ENCODE results near the gene FEV. TPM values are rescaled to one million over a fixed set of nuclear protein-coding genes. Genes with fewer than 3 reads are reported as not detected.

Gene FEV
- total and polyA plus RNA-seq, 3 experiments from 2014 or later, result not detected

DNA sequence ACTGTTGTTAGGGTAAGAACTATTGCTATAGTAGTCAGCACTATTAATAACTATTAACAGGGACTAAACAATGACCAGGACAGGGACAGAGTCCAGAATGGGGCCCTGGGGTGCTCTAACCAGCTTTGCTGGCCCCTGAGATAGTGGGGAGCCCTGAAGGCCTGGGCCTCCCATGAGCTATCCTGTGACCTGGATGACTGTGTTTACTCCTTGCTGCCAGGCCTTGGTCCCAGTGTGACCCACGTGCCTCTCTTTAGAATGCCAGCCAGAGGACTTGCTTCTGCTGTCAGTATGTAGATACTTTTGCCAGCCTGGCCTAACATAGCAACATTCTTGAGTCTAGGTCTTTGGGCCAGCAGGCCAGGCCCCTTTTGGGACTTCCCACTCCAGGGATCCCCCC, 14.1 kb downstream of the FEV start:
- H3K27ac ChIP-seq (ENCODE audit: low read depth, low read length), result no peak overlapping the region
- ChIA-PET POLR2A (no interaction called here), CTCF (interaction anchor here (1.3 kb wide), 1 partner anchor 9 kb away, joined by 6 read pairs; no protein-coding TSS in a partner anchor)
- H3K9me3 Mint-ChIP-seq, result no peaks in the 10 kb centered on the region
- H3K4me1 Mint-ChIP-seq, result no peaks in the 10 kb centered on the region
- H3K4me3 Mint-ChIP-seq, result no peak overlapping the region
- H3K27me3 ChIP-seq (ENCODE audit: insufficient read depth, low read length, poor library complexity, severe bottlenecking), result peaks cover 8% of the 10 kb centered on the region
- no peaks in the 10 kb centered on the region for H3K4me1 ChIP-seq (ENCODE audit: insufficient read depth, low read length)
- H3K36me3 ChIP-seq (ENCODE audit: insufficient read depth, low read length), result no peaks in the 10 kb centered on the region
- H3K4me3 ChIP-seq (ENCODE audit: low read length), result no peak overlapping the region
- peaks cover 33 to 67% of the 10 kb centered on the region in 2 donors for H3K27me3 Mint-ChIP-seq
- no peak overlapping the region for H3K27ac Mint-ChIP-seq
- DNase-seq, result no peak
- H3K36me3 Mint-ChIP-seq, result no peaks in the 10 kb centered on the region
- no peaks in the 10 kb centered on the region for H3K9me3 ChIP-seq (ENCODE audit: low read length)

GRCh38 chr2:218964041-218964771, 20.8 kb downstream of the FEV start:
- POLR2A ChIA-PET, result no interaction called here
- Histone ChIP-seq H3K36me3 (ENCODE audit: insufficient read depth, low read length) (no peaks in the 10 kb centered on the region), H3K4me3 (ENCODE audit: low read length) (no peak overlapping the region), H3K27ac (ENCODE audit: low read depth, low read length) (no peak overlapping the region), H3K4me1 (ENCODE audit: insufficient read depth, low read length) (peaks cover 11% of the 10 kb centered on the region), H3K27me3 (ENCODE audit: insufficient read depth, low read length, poor library complexity, severe bottlenecking) (peaks cover 40% of the 10 kb centered on the region), H3K9me3 (ENCODE audit: low read length) (no peaks in the 10 kb centered on the region)
- peaks cover 8 to 30% (median 9%) of the 10 kb centered on the region in 3 donors for H3K4me1 Mint-ChIP-seq
- peak overlapping the region in 1 of 7 donors; percentile 35 for H3K4me3 Mint-ChIP-seq
- no peak for DNase-seq
- H3K27me3 Mint-ChIP-seq, result peaks cover 58 to 69% of the 10 kb centered on the region in 2 donors
- H3K36me3 Mint-ChIP-seq, result peaks cover 0 to 7% (median 0%) of the 10 kb centered on the region in 3 donors
- H3K9me3 Mint-ChIP-seq, result peaks cover 0 to 5% (median 0%) of the 10 kb centered on the region in 5 donors
- no peak overlapping the region for H3K27ac Mint-ChIP-seq
- CTCF ChIA-PET, result interaction anchor here (5.1 kb wide), 1 partner anchor 17 kb away, joined by 28 read pairs; no protein-coding TSS in a partner anchor

DNA sequence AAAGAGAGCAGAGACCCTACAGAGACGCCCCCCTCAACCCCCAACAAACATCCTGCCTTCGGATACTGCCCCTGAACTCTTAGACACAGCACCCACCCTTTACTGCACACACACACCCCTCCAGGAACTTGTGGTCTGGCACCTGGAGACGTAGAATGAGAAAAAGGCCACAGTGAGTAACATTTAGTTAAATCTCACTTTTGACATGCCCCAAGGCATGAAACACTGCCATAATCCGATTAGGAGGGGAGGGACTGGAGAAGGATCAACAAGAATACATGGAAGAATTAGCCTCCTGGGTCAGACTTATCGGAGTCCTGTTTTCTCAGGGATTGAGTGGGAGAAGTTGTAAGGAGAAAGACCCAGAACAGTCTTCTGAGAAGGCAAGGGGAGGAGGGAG, 21.4 kb downstream of the FEV start:
- Histone ChIP-seq H3K4me3 (ENCODE audit: low read length) (no peak overlapping the region), H3K27ac (ENCODE audit: low read depth, low read length) (no peak overlapping the region), H3K4me1 (ENCODE audit: insufficient read depth, low read length) (peaks cover 11% of the 10 kb centered on the region), H3K27me3 (ENCODE audit: insufficient read depth, low read length, poor library complexity, severe bottlenecking) (peaks cover 44% of the 10 kb centered on the region), H3K9me3 (ENCODE audit: low read length) (no peaks in the 10 kb centered on the region), H3K36me3 (ENCODE audit: insufficient read depth, low read length) (no peaks in the 10 kb centered on the region)
- ChIA-PET CTCF (interaction anchor here (0.6 to 5.1 kb wide), 2 partner anchors 17 kb away, joined by 5 to 28 read pairs; no protein-coding TSS in a partner anchor), POLR2A (no interaction called here)
- Mint-ChIP-seq H3K27me3 (peaks cover 64 to 71% of the 10 kb centered on the region in 2 donors), H3K36me3 (peaks cover 0 to 7% (median 0%) of the 10 kb centered on the region in 3 donors), H3K4me1 (peaks cover 12 to 36% (median 14%) of the 10 kb centered on the region in 3 donors), H3K9me3 (peaks cover 0 to 5% (median 0%) of the 10 kb centered on the region in 5 donors), H3K27ac (no peak overlapping the region), H3K4me3 (no peak overlapping the region)
- DNase-seq, result no peak

DNA sequence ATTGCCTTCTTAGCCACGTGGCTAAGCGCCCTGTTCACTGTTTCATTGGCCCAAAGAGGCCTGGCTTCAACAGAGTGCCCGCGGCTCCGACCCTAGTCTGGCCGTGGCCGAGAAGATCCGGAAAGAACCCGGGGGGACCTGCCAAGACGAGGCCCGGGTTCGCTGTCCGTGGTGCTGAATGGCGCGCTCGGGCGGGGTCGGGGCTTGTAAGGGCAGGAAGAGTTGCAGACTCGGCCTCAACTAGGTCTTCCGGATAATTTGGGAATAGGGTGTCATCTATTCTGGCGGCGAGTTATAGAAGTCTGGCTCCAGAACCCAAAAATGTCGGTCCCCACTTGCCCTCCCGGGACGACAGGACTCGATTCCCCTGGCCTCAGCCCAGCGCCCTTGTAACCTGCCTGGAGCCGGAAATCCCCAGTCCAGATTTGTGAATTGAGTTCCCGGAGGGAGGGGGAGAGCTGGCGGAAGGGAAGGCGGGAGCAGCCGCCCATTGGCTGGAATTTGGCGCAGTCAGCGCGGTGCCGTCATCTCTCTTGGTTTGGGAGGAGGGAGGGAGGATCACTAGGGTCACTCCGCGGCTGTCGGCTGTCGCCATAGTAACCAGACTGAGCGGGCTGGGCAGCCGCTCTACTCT, 22.0 kb downstream of the FEV start:
- Mint-ChIP-seq H3K27me3 (peaks cover 69 to 73% of the 10 kb centered on the region in 2 donors), H3K9me3 (peaks cover 0 to 6% (median 0%) of the 10 kb centered on the region in 5 donors), H3K27ac (no peak overlapping the region), H3K36me3 (peaks cover 0 to 7% (median 0%) of the 10 kb centered on the region in 3 donors), H3K4me1 (peaks cover 12 to 37% (median 18%) of the 10 kb centered on the region in 3 donors), H3K4me3 (no peak overlapping the region)
- peak; percentile 35 to 71 (median 40) for DNase-seq
- Histone ChIP-seq H3K9me3 (ENCODE audit: low read length) (no peaks in the 10 kb centered on the region), H3K27ac (ENCODE audit: low read depth, low read length) (no peak overlapping the region), H3K4me1 (ENCODE audit: insufficient read depth, low read length) (peaks cover 11% of the 10 kb centered on the region), H3K4me3 (ENCODE audit: low read length) (no peak overlapping the region), H3K36me3 (ENCODE audit: insufficient read depth, low read length) (no peaks in the 10 kb centered on the region), H3K27me3 (ENCODE audit: insufficient read depth, low read length, poor library complexity, severe bottlenecking) (peaks cover 48% of the 10 kb centered on the region)
- CTCF ChIA-PET, result interaction anchor here (0.6 to 1.6 kb wide), 2 partner anchors 17 kb away, joined by 5 read pairs; no protein-coding TSS in a partner anchor
- POLR2A ChIA-PET, result no interaction called here

DNA sequence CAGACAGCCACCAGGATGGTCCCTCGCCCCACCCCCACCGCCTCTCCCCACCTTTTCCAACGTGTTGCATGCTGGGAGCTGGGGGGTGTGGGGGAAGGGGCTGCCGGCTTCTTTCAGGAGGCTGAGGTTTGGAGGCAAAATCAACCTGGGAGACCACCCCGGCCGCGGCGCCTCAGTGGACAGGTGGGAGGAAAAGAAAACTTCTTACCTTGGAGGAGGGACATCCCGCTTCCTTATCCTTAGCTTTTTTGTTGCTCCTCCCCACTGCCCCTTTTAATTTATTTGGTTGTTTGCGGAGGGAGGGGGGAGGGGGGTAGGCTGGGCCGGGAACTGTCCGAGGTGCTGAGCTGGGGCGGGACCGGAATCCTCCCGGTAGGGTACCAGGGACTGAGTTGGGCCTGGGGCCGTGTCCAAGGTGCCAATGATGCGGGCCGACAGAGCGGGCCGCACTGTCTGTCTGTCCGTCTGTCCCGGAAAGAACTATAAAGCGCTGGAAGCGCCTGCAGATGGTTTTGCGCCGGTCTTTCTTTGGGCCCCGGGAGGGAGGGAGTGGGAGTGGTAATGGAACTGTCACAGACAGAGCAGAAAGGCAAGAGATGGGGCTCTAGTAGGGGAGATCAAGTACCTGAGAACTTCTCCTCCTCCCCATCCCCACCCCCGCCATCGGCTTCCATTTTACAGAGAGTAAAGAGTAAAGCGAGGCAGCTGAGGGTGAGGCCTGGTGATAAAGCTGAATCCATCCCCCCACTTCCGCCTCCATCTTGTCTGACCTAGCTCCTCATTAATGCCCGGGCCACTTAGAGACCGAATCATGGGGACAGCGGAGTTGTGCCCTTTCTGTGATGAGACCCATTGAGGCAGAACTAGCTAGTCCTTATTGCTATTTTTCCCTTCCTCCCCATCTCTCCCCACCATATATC, 23.1 kb downstream of the FEV start:
- peaks cover 12 to 37% (median 18%) of the 10 kb centered on the region in 3 donors for H3K4me1 Mint-ChIP-seq
- Histone ChIP-seq H3K4me3 (ENCODE audit: low read length) (no peak overlapping the region), H3K36me3 (ENCODE audit: insufficient read depth, low read length) (no peaks in the 10 kb centered on the region), H3K9me3 (ENCODE audit: low read length) (no peaks in the 10 kb centered on the region), H3K27ac (ENCODE audit: low read depth, low read length) (no peak overlapping the region), H3K4me1 (ENCODE audit: insufficient read depth, low read length) (peaks cover 11% of the 10 kb centered on the region), H3K27me3 (ENCODE audit: insufficient read depth, low read length, poor library complexity, severe bottlenecking) (peaks cover 48% of the 10 kb centered on the region)
- no peak for DNase-seq
- peaks cover 77% of the 10 kb centered on the region in 2 donors for H3K27me3 Mint-ChIP-seq
- ChIA-PET POLR2A (no interaction called here), CTCF (interaction anchor here (1.6 kb wide), 1 partner anchor 18 kb away, joined by 5 read pairs; no protein-coding TSS in a partner anchor)
- no peak overlapping the region for H3K27ac Mint-ChIP-seq
- H3K4me3 Mint-ChIP-seq, result peak overlapping the region in 2 of 7 donors; percentile 19 to 36
- H3K36me3 Mint-ChIP-seq, result peaks cover 0 to 7% (median 0%) of the 10 kb centered on the region in 3 donors
- H3K9me3 Mint-ChIP-seq, result peaks cover 0 to 9% (median 0%) of the 10 kb centered on the region in 5 donors

- Mint-ChIP-seq H3K9me3 (peaks cover 0 to 9% (median 0%) of the 10 kb centered on the region in 5 donors), H3K4me1 (peaks cover 12 to 37% (median 18%) of the 10 kb centered on the region in 3 donors), H3K27me3 (peaks cover 77% of the 10 kb centered on the region in 2 donors), H3K27ac (peak overlapping the region in 1 of 8 donors; percentile 1), H3K36me3 (peaks cover 0 to 7% (median 0%) of the 10 kb centered on the region in 3 donors), H3K4me3 (peak overlapping the region in 6 of 7 donors; percentile 19 to 74 (median 54))
- DNase-seq, result no peak
- Histone ChIP-seq H3K4me3 (ENCODE audit: low read length) (no peak overlapping the region), H3K4me1 (ENCODE audit: insufficient read depth, low read length) (peaks cover 11% of the 10 kb centered on the region), H3K27me3 (ENCODE audit: insufficient read depth, low read length, poor library complexity, severe bottlenecking) (peaks cover 48% of the 10 kb centered on the region), H3K27ac (ENCODE audit: low read depth, low read length) (no peak overlapping the region), H3K36me3 (ENCODE audit: insufficient read depth, low read length) (no peaks in the 10 kb centered on the region), H3K9me3 (ENCODE audit: low read length) (no peaks in the 10 kb centered on the region)
- ChIA-PET CTCF (interaction anchor here (1.6 kb wide), 1 partner anchor 19 kb away, joined by 5 read pairs; no protein-coding TSS in a partner anchor), POLR2A (no interaction called here)
Observed at GRCh38 chr2:218961229-218961628, 23.8 kb downstream of the FEV start.

GRCh38 chr2:218960309-218961165, 24.4 kb downstream of the FEV start:
- no peak for DNase-seq
- H3K27me3 Mint-ChIP-seq, result peaks cover 71 to 72% of the 10 kb centered on the region in 2 donors
- Histone ChIP-seq H3K36me3 (ENCODE audit: insufficient read depth, low read length) (no peaks in the 10 kb centered on the region), H3K9me3 (ENCODE audit: low read length) (no peaks in the 10 kb centered on the region), H3K27me3 (ENCODE audit: insufficient read depth, low read length, poor library complexity, severe bottlenecking) (peaks cover 48% of the 10 kb centered on the region), H3K4me3 (ENCODE audit: low read length) (no peak overlapping the region), H3K27ac (ENCODE audit: low read depth, low read length) (no peak overlapping the region), H3K4me1 (ENCODE audit: insufficient read depth, low read length) (peaks cover 11% of the 10 kb centered on the region)
- H3K27ac Mint-ChIP-seq, result peak overlapping the region in 1 of 8 donors; percentile 1
- H3K4me3 Mint-ChIP-seq, result peak overlapping the region; percentile 55 to 74 (median 63)
- peaks cover 12 to 37% (median 18%) of the 10 kb centered on the region in 3 donors for H3K4me1 Mint-ChIP-seq
- H3K9me3 Mint-ChIP-seq, result peaks cover 0 to 9% (median 0%) of the 10 kb centered on the region in 5 donors
- POLR2A ChIA-PET, result no interaction called here
- CTCF ChIA-PET, result interaction anchor here (1.6 to 2.8 kb wide), 2 partner anchors 20 to 62 kb away, joined by 5 to 9 read pairs; no protein-coding TSS in a partner anchor
- peaks cover 0 to 7% (median 0%) of the 10 kb centered on the region in 3 donors for H3K36me3 Mint-ChIP-seq
